Iris pigment epithelial cell (primary cell): ENCODE data around the gene MYH15.
A peak's percentile ranks its signal among the peaks of the same experiment; 100 is the strongest.

Experiments
- DNase-seq: peaks from one replicate; pipeline ENCODE4 v3.0.0-alpha.2; 2011; ENCODE audit warnings: low read depth

The MYH15 gene

GRCh38 chr3:108509871-108510270 lies 525 bp downstream of the MYH15 start:
- no peak for DNase-seq

- no peak for DNase-seq
Observed at GRCh38 chr3:108509263-108509662, 1.1 kb downstream of the MYH15 start.

GRCh38 chr3:108507902-108508301 lies 2.5 kb downstream of the MYH15 start:
- DNase-seq: no peak

GRCh38 chr3:108505811-108506210 lies 4.6 kb downstream of the MYH15 start:
- no peak for DNase-seq

- no peak for DNase-seq
Observed at GRCh38 chr3:108503722-108504121, 6.7 kb downstream of the MYH15 start.

- no peak for DNase-seq
Observed at GRCh38 chr3:108501535-108501934, 8.9 kb downstream of the MYH15 start.

GRCh38 chr3:108500728-108501127 lies 9.7 kb downstream of the MYH15 start:
- peak; percentile 15 for DNase-seq

GRCh38 chr3:108497271-108497670 lies 13.1 kb downstream of the MYH15 start:
- DNase-seq: no peak

GRCh38 chr3:108495717-108496116 lies 14.7 kb downstream of the MYH15 start:
- DNase-seq: no peak

- no peak for DNase-seq
Observed at GRCh38 chr3:108494906-108495531, 15.4 kb downstream of the MYH15 start.

GRCh38 chr3:108493862-108494261 lies 16.5 kb downstream of the MYH15 start:
- DNase-seq: no peak

GRCh38 chr3:108491456-108491855 lies 18.9 kb downstream of the MYH15 start:
- no peak for DNase-seq

GRCh38 chr3:108489776-108490175 lies 20.6 kb downstream of the MYH15 start:
- peak; percentile 46 for DNase-seq

- DNase-seq: peak; percentile 66
Observed at GRCh38 chr3:108488631-108489030, 21.8 kb downstream of the MYH15 start.

GRCh38 chr3:108487439-108487838 lies 23.0 kb downstream of the MYH15 start:
- DNase-seq: no peak

- DNase-seq: peak; percentile 87
Observed at GRCh38 chr3:108486941-108487340, 23.5 kb downstream of the MYH15 start.

GRCh38 chr3:108486338-108486737 lies 24.1 kb downstream of the MYH15 start:
- DNase-seq: no peak

GRCh38 chr3:108485146-108485545 lies 25.2 kb downstream of the MYH15 start:
- DNase-seq: no peak

- no peak for DNase-seq
Observed at GRCh38 chr3:108479224-108479623, 31.2 kb downstream of the MYH15 start.

GRCh38 chr3:108477511-108478147 lies 32.8 kb downstream of the MYH15 start:
- DNase-seq: peak; percentile 80

- no peak for DNase-seq
Observed at GRCh38 chr3:108475220-108475782, 35.1 kb downstream of the MYH15 start.

GRCh38 chr3:108474581-108474980 lies 35.8 kb downstream of the MYH15 start:
- DNase-seq: peak; percentile 50

- DNase-seq: no peak
Observed at GRCh38 chr3:108473711-108474110, 36.7 kb downstream of the MYH15 start.
